SK-N-SH (cell line): ENCODE results near the gene PTPN14. TPM values are rescaled to one million over a fixed set of nuclear protein-coding genes. Genes with fewer than 3 reads are reported as not detected.

Experiments
- CTCF ChIA-PET: fragments of 300-600, 350-600 bp; formaldehyde crosslinking; extraction: SDS; loops from one replicate; lab custom pipeline; 2021; lab: Yijun Ruan, JAX
- POLR2A ChIA-PET: fragments of 350-600 bp; sonication (Branson Sonifier 250); formaldehyde crosslinking; extraction: SDS; loops from one replicate; lab custom pipeline; 2020; ENCODE audit warnings: antibody characterized with exemption, inconsistent platforms; lab: Yijun Ruan, JAX
- DNase-seq: peaks from one replicate; pipeline ENCODE4 v3.0.0; 2012
- H2AFZ ChIP-seq: fragments of 200-600 bp; sonication (generic); 2 replicates; pipeline ENCODE4 v1.8.1; 2016; ENCODE audit warnings: antibody characterized with exemption, mild to moderate bottlenecking, low read depth
- H3F3A ChIP-seq: fragments of 200-600 bp; sonication (generic); replicated peaks from 2 replicates; pipeline ENCODE3; 2016; ENCODE audit warnings: antibody characterized with exemption, mild to moderate bottlenecking; ENCODE audit not compliant: insufficient read depth
- H3K27ac ChIP-seq, 2 experiments: fragments of 200-500 bp in 1 of 2; fragments of 200-600 bp in 1 of 2; sonication (Bioruptor generic) in 1 of 2; sonication (generic), shearing (Covaris generic) in 1 of 2; 2 replicates each; pipeline versions ENCODE4 v1.5.1 to v1.6.1; 2014 to 2016; ENCODE audit warnings: low read depth in 2 of 2, inconsistent platforms in 1 of 2, low read length in 1 of 2, mild to moderate bottlenecking in 1 of 2, mixed read lengths in 1 of 2
- H3K27me3 ChIP-seq: fragments of 200-600 bp; sonication (generic), shearing (Covaris generic); 2 replicates; pipeline ENCODE4 v1.6.1; 2016; ENCODE audit warnings: mixed run types; ENCODE audit not compliant: insufficient read depth
- H3K36me3 ChIP-seq, 2 experiments: fragments of 200-500 bp in 1 of 2; fragments of 200-600 bp in 1 of 2; sonication (Bioruptor generic) in 1 of 2; sonication (generic) in 1 of 2; replicated peaks in 1 of 2; 2 replicates each; pipeline versions ENCODE3 to v1.5.1; 2014 to 2016; ENCODE audit warnings: low read length in 1 of 2, mild to moderate bottlenecking in 1 of 2; ENCODE audit not compliant: insufficient read depth in 2 of 2, control insufficient read depth in 1 of 2
- H3K4me1 ChIP-seq, 2 experiments: fragments of 200-500 bp in 1 of 2; fragments of 200-600 bp in 1 of 2; sonication (Bioruptor generic) in 1 of 2; sonication (generic), shearing (Covaris generic) in 1 of 2; 2 replicates each; pipeline versions ENCODE4 v1.5.1 to v1.6.1; 2014 to 2016; ENCODE audit warnings: low read depth in 1 of 2, low read length in 1 of 2, mixed run types in 1 of 2; ENCODE audit not compliant: insufficient read depth in 2 of 2, control insufficient read depth in 1 of 2
- H3K4me2 ChIP-seq: fragments of 200-600 bp; sonication (generic), shearing (Covaris generic); 2 replicates; pipeline ENCODE4 v1.6.1; 2017; ENCODE audit warnings: mixed run types
- H3K4me3 ChIP-seq, 2 experiments: fragments of 200-500 bp in 1 of 2; fragments of 200-600 bp in 1 of 2; sonication (Bioruptor generic) in 1 of 2; sonication (generic), shearing (Covaris generic) in 1 of 2; 2 replicates each; pipeline versions ENCODE4 v1.5.1 to v1.8.1; 2014 to 2016; ENCODE audit warnings: low read depth in 2 of 2, inconsistent platforms in 1 of 2, low read length in 1 of 2, mild to moderate bottlenecking in 1 of 2, mixed read lengths in 1 of 2, moderate library complexity in 1 of 2
- H3K79me2 ChIP-seq: fragments of 200-600 bp; sonication (generic); 2 replicates; pipeline ENCODE4 v1.8.1; 2017; ENCODE audit warnings: mild to moderate bottlenecking; ENCODE audit not compliant: insufficient read depth
- H3K9ac ChIP-seq: fragments of 200-600 bp; sonication (generic); 2 replicates; pipeline ENCODE4 v1.6.1; 2017; ENCODE audit warnings: mixed run types
- H3K9me2 ChIP-seq: fragments of 200-600 bp; sonication (generic); 2 replicates; pipeline ENCODE4 v1.6.1; 2017; ENCODE audit warnings: mixed run types
- H3K9me3 ChIP-seq: fragments of 200-600 bp; sonication (generic); 2 replicates; pipeline ENCODE4 v1.6.1; 2017; ENCODE audit warnings: mixed run types, mild to moderate bottlenecking, moderate library complexity
- H4K20me1 ChIP-seq: fragments of 200-600 bp; sonication (generic); 2 replicates; pipeline ENCODE4 v1.6.1; 2017; ENCODE audit warnings: mild to moderate bottlenecking, mixed run types; ENCODE audit not compliant: insufficient read depth
- CTCF ChIP-seq: fragments of 200-600 bp; sonication (generic); IDR thresholded peaks from 2 replicates; pipeline ENCODE4 v1.6.1; 2017; ENCODE audit warnings: antibody characterized with exemption, mild to moderate bottlenecking, moderate library complexity
- EZH2phosphoT487 ChIP-seq: fragments of 200-600 bp; sonication (generic); IDR thresholded peaks from 2 replicates; pipeline ENCODE4 v1.6.1; 2017; ENCODE audit warnings: low read depth, mixed run types, mild to moderate bottlenecking, antibody characterized with exemption, moderate library complexity, borderline replicate concordance
- FOSL2 ChIP-seq: IDR thresholded peaks from 2 replicates; pipeline ENCODE4 v1.4.0; 2012; ENCODE audit warnings: low read depth, mild to moderate bottlenecking, moderate library complexity, borderline replicate concordance
- GABPA ChIP-seq: IDR thresholded peaks from 2 replicates; pipeline ENCODE4 v1.4.0; 2012; ENCODE audit warnings: low read depth, mild to moderate bottlenecking
- GATA2 ChIP-seq: sonication (generic); formaldehyde crosslinking; IDR thresholded peaks from 2 replicates; pipeline ENCODE4 v1.5.0; 2020; ENCODE audit warnings: mild to moderate bottlenecking, missing genetic modification reagents
- MXI1 ChIP-seq: IDR thresholded peaks from 2 replicates; pipeline ENCODE4 v1.6.1; 2012; ENCODE audit warnings: mild to moderate bottlenecking, low read depth, low read length, improper control_type of control experiment
- NFIC ChIP-seq: IDR thresholded peaks from 2 replicates; pipeline ENCODE4 v1.4.0; 2012; ENCODE audit warnings: borderline replicate concordance
- POLR2AphosphoS5 ChIP-seq: IDR thresholded peaks from 2 replicates; pipeline ENCODE4 v1.6.1; 2012; ENCODE audit warnings: low read depth, low read length
- RFX5 ChIP-seq: IDR thresholded peaks from 2 replicates; pipeline ENCODE4 v1.6.1; 2012; ENCODE audit warnings: mild to moderate bottlenecking, improper control_type of control experiment, low read length
- RXRA ChIP-seq: IDR thresholded peaks from 2 replicates; pipeline ENCODE4 v1.4.0; 2012; ENCODE audit warnings: low read depth, mild to moderate bottlenecking, borderline replicate concordance
- SIN3A ChIP-seq: IDR thresholded peaks from 2 replicates; pipeline ENCODE4 v1.6.1; 2012; ENCODE audit warnings: low read depth, mild to moderate bottlenecking, low read length, moderate library complexity, borderline replicate concordance
- TAF1 ChIP-seq: IDR thresholded peaks from 2 replicates; pipeline ENCODE4 v1.6.1; 2012; ENCODE audit warnings: low read depth, mild to moderate bottlenecking, low read length, moderate library complexity, borderline replicate concordance
- ZBTB33 ChIP-seq: IDR thresholded peaks from 2 replicates; pipeline ENCODE4 v1.4.0; 2012; ENCODE audit warnings: low read depth, borderline replicate concordance
- WGBS: methylation state at CpG from one replicate; pipeline ENCODE4 v1.1.6; 2017; ENCODE audit warnings: low lambda C conversion rate; 5-methylcytosine and 5-hydroxymethylcytosine counted together
- polyA plus RNA-seq, 3 experiments: library from polyadenylated mRNA; depleted of rRNA; stranded (reverse); fragments of >200 nt; gene quantifications; 2 replicates each; pipeline ENCODE4 v1.2.3, GENCODE V29; 2012
- TF ChIP-seq, protein P1 (sequence below): fragments of 150-350 bp; IDR thresholded peaks from 2 replicates; pipeline ENCODE4 v1.6.1; 2017; ENCODE audit warnings: antibody characterized with exemption, low read length, low read depth, borderline replicate concordance
- TF ChIP-seq, protein P2 (sequence below): IDR thresholded peaks from 2 replicates; pipeline ENCODE4 v1.4.0; 2012; ENCODE audit warnings: low read depth, borderline replicate concordance
- TF ChIP-seq, protein P3 (sequence below): IDR thresholded peaks from 2 replicates; pipeline ENCODE4; 2012

Gene PTPN14
- polyA plus RNA-seq, 1 of the 3 experiments (the other 2 are of a cell fraction), result 12.8 TPM

DNA sequence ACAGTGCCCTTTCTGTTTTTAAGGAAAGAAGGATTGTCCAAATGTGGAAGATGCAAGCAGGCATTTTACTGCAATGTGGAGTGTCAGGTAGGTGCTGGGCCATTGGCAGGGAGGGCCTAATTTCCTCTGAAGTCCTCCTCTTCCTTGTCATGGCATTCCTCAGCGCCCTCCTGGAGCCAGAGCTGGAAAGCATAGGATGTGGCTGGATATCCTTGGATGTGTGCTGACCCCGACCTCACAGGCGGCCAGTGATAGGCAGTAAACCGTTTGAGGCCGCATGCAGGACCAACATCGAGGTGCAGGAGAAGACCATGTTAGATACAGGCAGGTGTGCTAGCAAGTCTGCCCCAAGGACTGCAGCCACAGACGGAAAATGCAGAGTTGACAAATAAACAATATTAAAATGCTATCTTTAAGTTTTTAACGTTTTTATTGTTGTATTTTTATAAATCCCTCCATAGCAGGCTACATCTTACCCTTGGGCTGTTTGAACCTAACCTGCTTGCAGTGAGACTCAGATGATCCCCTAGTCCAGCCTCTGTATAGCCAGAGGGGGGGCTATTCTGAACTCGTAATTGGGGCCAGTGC, 246.1 kb downstream of the PTPN14 start:
- TF ChIP-seq, protein P1, sequence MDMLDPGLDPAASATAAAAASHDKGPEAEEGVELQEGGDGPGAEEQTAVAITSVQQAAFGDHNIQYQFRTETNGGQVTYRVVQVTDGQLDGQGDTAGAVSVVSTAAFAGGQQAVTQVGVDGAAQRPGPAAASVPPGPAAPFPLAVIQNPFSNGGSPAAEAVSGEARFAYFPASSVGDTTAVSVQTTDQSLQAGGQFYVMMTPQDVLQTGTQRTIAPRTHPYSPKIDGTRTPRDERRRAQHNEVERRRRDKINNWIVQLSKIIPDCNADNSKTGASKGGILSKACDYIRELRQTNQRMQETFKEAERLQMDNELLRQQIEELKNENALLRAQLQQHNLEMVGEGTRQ, result no peak
- TF ChIP-seq MXI1 (no peak), RFX5 (no peak), FOSL2 (no peak), GATA2 (CRISPR knock-in tag) (no peak), ZBTB33 (no peak), RXRA (no peak), GABPA (no peak), EZH2phosphoT487 (no peak), POLR2AphosphoS5 (no peak), SIN3A (no peak), TAF1 (no peak), CTCF (no peak), NFIC (no peak)
- TF ChIP-seq, protein P2, sequence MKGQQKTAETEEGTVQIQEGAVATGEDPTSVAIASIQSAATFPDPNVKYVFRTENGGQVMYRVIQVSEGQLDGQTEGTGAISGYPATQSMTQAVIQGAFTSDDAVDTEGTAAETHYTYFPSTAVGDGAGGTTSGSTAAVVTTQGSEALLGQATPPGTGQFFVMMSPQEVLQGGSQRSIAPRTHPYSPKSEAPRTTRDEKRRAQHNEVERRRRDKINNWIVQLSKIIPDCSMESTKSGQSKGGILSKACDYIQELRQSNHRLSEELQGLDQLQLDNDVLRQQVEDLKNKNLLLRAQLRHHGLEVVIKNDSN, result no peak
- TF ChIP-seq, protein P3, sequence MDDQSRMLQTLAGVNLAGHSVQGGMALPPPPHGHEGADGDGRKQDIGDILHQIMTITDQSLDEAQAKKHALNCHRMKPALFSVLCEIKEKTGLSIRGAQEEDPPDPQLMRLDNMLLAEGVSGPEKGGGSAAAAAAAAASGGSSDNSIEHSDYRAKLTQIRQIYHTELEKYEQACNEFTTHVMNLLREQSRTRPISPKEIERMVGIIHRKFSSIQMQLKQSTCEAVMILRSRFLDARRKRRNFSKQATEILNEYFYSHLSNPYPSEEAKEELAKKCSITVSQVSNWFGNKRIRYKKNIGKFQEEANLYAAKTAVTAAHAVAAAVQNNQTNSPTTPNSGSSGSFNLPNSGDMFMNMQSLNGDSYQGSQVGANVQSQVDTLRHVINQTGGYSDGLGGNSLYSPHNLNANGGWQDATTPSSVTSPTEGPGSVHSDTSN, result no peak
- TF ChIP-seq, all 33 proteins: peak for 0
- ChIA-PET CTCF (interaction anchor here (2.7 to 3.8 kb wide), 2 partner anchors 27 to 44 kb away, joined by 10 to 23 read pairs; no protein-coding TSS in a partner anchor), POLR2A (no interaction called here)
- Histone ChIP-seq H2AFZ (no peak overlapping the region), H3K4me3 (no peak overlapping the region), H3F3A (no peaks in the 10 kb centered on the region), H3K9me3 (no peaks in the 10 kb centered on the region), H3K27ac (no peak overlapping the region), H3K4me1 (no peaks in the 10 kb centered on the region), H3K36me3 (no peaks in the 10 kb centered on the region), H3K4me2 (no peak overlapping the region), H3K9ac (no peak overlapping the region), H3K9me2 (no peaks in the 10 kb centered on the region), H4K20me1 (no peaks in the 10 kb centered on the region), H3K79me2 (no peaks in the 10 kb centered on the region), H3K27me3 (no peaks in the 10 kb centered on the region)
- no peak for DNase-seq
- WGBS, result 83% methylated on average over 6 of the region's 9 CpGs
